ENCODE data around the gene HSPA9. TPM values are rescaled to one million over a fixed set of nuclear protein-coding genes. Genes with fewer than 3 reads are reported as not detected.

The HSPA9 gene
- total RNA-seq, 2 experiments from 2014 or later, result 168 to 183 TPM

DNA sequence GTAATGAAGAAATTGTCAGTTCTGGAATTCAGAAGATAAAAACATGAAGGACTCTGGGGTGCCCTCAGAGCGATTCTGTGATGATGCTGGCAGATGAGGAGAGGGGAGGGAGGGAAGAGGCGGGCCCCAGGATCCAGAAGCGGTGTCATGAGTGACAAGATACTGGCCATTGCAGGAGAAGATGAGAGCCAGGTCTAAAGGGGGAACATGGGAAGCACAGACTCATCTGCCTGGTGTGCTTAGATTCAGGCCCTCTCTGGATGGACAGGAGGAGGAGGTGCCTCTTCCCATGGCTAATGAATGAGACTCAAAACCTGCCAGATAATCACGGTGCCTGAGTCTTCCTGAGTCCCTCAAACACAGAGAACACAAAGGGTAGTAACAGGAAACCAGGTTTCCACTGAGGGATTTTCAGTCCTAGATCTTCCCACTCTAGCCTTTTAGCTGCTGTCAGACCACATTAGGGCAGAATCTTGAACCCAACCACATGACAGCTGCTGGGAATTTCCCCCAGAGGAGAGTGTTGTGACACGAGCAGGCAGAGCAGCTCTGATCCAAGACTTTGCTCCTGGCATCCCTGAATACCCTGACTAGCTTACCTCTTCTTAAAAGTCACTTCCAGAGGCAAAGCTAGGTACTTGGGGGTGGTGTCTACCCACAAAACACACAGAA, 28.2 kb upstream of the HSPA9 start:
- H3K4me3 Mint-ChIP-seq, result no peak overlapping the region
- POLR2A ChIA-PET, result no interaction called here
- H3K27ac Mint-ChIP-seq, result no peak overlapping the region
- H3K27me3 Mint-ChIP-seq, result peaks cover 64% of the 10 kb centered on the region
- no peaks in the 10 kb centered on the region for H3K36me3 Mint-ChIP-seq
- H3K9me3 Mint-ChIP-seq, result no peaks in the 10 kb centered on the region
- H3K4me1 Mint-ChIP-seq, result peaks cover 8% of the 10 kb centered on the region
- ATAC-seq (ENCODE audit: low read depth) (no peak), DNase-seq (no peak)

- Mint-ChIP-seq H3K9me3 (no peaks in the 10 kb centered on the region), H3K36me3 (no peaks in the 10 kb centered on the region), H3K4me3 (no peak overlapping the region), H3K27ac (no peak overlapping the region), H3K4me1 (peaks cover 8% of the 10 kb centered on the region), H3K27me3 (peaks cover 62% of the 10 kb centered on the region)
- POLR2A ChIA-PET, result no interaction called here
- ATAC-seq (ENCODE audit: low read depth), result no peak
- no peak for DNase-seq
Measured at GRCh38 chr5:138602371-138603000, 27.3 kb upstream of the HSPA9 start.

- no peak for ATAC-seq (ENCODE audit: low read depth)
- no peak for DNase-seq
- Mint-ChIP-seq H3K36me3 (no peaks in the 10 kb centered on the region), H3K27me3 (peaks cover 59% of the 10 kb centered on the region), H3K4me3 (no peak overlapping the region), H3K9me3 (no peaks in the 10 kb centered on the region), H3K27ac (no peak overlapping the region), H3K4me1 (peaks cover 8% of the 10 kb centered on the region)
- POLR2A ChIA-PET, result no interaction called here
Measured at GRCh38 chr5:138601444-138601843, 26.2 kb upstream of the HSPA9 start.

DNA sequence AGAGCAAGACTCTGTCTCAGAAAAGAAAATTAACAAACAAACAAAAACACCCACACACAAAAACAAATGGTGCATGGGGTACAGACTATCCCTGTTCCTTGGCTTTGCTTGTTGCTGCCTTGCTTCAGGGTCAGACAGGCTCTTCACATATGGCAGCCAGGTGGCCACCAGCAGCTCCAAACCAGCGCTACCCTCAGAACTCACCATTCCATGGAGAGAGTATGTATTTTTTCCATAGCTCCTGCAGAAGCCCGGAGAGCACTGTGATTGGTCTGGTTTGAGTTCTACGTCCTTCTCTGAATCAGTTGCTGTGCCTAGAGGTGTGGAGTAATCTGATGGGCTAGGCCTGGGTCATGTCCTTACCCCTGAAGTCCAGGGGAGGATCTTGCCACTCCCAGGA, 25.2 kb upstream of the HSPA9 start:
- ATAC-seq (ENCODE audit: low read depth) (no peak), DNase-seq (no peak)
- POLR2A ChIA-PET, result no interaction called here
- Mint-ChIP-seq H3K27me3 (peaks cover 56% of the 10 kb centered on the region), H3K4me3 (no peak overlapping the region), H3K27ac (no peak overlapping the region), H3K4me1 (peaks cover 7% of the 10 kb centered on the region), H3K9me3 (no peaks in the 10 kb centered on the region), H3K36me3 (no peaks in the 10 kb centered on the region)

DNA sequence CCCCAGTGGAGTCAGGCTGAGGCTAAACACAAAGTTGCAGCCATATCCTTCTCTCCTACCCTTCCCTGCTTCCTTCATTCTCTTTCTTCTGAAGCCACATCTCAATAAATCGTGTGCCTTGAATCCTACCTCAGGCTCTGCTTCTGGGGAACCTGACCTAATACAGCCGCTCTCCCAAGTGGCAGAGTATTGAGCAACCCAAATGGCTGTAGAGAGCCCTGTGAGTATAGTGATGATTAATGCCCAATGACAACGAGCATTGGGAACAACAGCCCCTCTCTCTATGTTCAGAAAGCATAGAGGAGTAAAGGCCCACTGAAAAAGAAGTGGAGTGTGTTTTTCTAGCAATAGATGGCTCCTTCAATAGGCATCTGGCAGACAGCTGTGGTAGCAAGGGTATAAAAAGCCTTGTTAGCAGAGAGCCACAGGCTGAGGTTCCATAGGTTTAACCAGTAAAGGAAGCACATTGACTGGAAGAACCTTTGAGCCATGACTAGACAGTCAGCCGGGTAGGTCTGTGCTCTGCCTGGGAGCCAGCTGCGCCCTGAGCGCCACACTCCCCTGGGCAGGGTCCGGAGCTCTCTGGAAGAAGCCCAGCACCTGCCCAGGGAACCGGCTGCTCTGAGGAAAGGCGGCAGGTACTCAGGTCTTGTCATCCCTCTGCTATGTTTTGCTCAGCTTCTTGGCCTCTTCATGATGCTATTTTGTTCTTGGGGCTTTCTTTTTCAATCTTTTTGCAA, 22.6 kb upstream of the HSPA9 start:
- DNase-seq (no peak), ATAC-seq (ENCODE audit: low read depth) (no peak)
- Mint-ChIP-seq H3K4me1 (no peaks in the 10 kb centered on the region), H3K4me3 (no peak overlapping the region), H3K27ac (no peak overlapping the region), H3K9me3 (no peaks in the 10 kb centered on the region), H3K36me3 (no peaks in the 10 kb centered on the region), H3K27me3 (peaks cover 45% of the 10 kb centered on the region)
- POLR2A ChIA-PET, result no interaction called here

- ATAC-seq (ENCODE audit: low read depth), result no peak
- Mint-ChIP-seq H3K27ac (no peak overlapping the region), H3K4me3 (no peak overlapping the region), H3K36me3 (no peaks in the 10 kb centered on the region), H3K4me1 (no peaks in the 10 kb centered on the region), H3K9me3 (no peaks in the 10 kb centered on the region), H3K27me3 (peaks cover 48% of the 10 kb centered on the region)
- POLR2A ChIA-PET, result no interaction called here
- DNase-seq, result no peak
Measured at GRCh38 chr5:138596105-138596881, 21.1 kb upstream of the HSPA9 start.

- POLR2A ChIA-PET, result no interaction called here
- H3K36me3 Mint-ChIP-seq, result no peaks in the 10 kb centered on the region
- H3K4me1 Mint-ChIP-seq, result no peaks in the 10 kb centered on the region
- no peak overlapping the region for H3K27ac Mint-ChIP-seq
- DNase-seq (no peak), ATAC-seq (ENCODE audit: low read depth) (no peak)
- no peaks in the 10 kb centered on the region for H3K9me3 Mint-ChIP-seq
- no peak overlapping the region for H3K4me3 Mint-ChIP-seq
- peaks cover 38% of the 10 kb centered on the region for H3K27me3 Mint-ChIP-seq
Measured at GRCh38 chr5:138595180-138595795, 20.1 kb upstream of the HSPA9 start.

- Mint-ChIP-seq H3K4me1 (no peaks in the 10 kb centered on the region), H3K4me3 (no peak overlapping the region), H3K36me3 (no peaks in the 10 kb centered on the region), H3K9me3 (no peaks in the 10 kb centered on the region), H3K27me3 (peaks cover 32% of the 10 kb centered on the region), H3K27ac (no peak overlapping the region)
- DNase-seq (no peak), ATAC-seq (ENCODE audit: low read depth) (no peak)
- POLR2A ChIA-PET, result no interaction called here
Measured at GRCh38 chr5:138594305-138595058, 19.3 kb upstream of the HSPA9 start.

GRCh38 chr5:138588013-138588788, 13.0 kb upstream of the HSPA9 start:
- no peak for ATAC-seq (ENCODE audit: low read depth)
- no peak overlapping the region for H3K4me3 Mint-ChIP-seq
- no peak for DNase-seq
- peaks cover 31% of the 10 kb centered on the region for H3K27me3 Mint-ChIP-seq
- no peaks in the 10 kb centered on the region for H3K4me1 Mint-ChIP-seq
- H3K27ac Mint-ChIP-seq, result no peak overlapping the region
- H3K36me3 Mint-ChIP-seq, result no peaks in the 10 kb centered on the region
- no peaks in the 10 kb centered on the region for H3K9me3 Mint-ChIP-seq
- POLR2A ChIA-PET, result no interaction called here

GRCh38 chr5:138585157-138585556, 10.0 kb upstream of the HSPA9 start:
- no peak for DNase-seq
- ATAC-seq (ENCODE audit: low read depth), result no peak
- H3K9me3 Mint-ChIP-seq, result no peaks in the 10 kb centered on the region
- H3K4me1 Mint-ChIP-seq, result no peaks in the 10 kb centered on the region
- peaks cover 28% of the 10 kb centered on the region for H3K27me3 Mint-ChIP-seq
- H3K4me3 Mint-ChIP-seq, result no peak overlapping the region
- H3K36me3 Mint-ChIP-seq, result no peaks in the 10 kb centered on the region
- POLR2A ChIA-PET, result interaction anchor here (1.7 kb wide), 1 partner anchor 10 kb away, joined by 6 read pairs; the partner anchor contains the start of gene HSPA9
- no peak overlapping the region for H3K27ac Mint-ChIP-seq

DNA sequence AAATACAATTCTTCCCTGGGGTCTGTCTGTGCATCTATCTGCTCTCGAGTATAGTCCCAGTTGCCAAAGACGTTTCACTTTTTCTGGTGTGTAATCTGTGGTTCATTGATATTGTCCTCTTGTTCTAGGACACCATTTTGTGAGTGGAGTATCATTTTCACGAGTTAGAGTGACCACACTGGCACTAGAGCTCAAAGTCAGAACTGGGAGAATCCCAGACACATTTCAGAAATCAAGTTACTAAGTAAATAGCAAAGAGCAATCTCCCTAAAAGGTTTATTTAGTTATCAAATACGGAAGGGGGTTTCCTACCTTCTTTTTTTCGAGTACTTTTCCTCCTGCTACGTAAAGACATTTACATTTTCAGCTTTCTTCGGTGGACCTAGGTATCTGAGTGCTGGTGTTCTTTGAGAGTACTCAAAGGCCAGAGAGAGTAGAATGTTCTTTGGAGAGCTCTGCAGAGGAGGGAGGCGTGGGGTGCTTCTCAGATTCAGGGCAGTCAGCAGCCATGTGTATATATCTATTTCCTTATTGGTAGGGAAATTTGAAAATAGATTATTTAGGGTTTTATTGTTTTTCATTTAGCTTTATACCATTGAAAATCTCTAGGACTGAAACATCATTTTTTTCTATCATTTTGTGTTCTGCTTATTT, 8.9 kb upstream of the HSPA9 start:
- H3K27me3 Mint-ChIP-seq, result peaks cover 28% of the 10 kb centered on the region
- H3K27ac Mint-ChIP-seq, result no peak overlapping the region
- H3K36me3 Mint-ChIP-seq, result no peaks in the 10 kb centered on the region
- H3K4me1 Mint-ChIP-seq, result peaks cover 3% of the 10 kb centered on the region
- no peak for DNase-seq
- no peak for ATAC-seq (ENCODE audit: low read depth)
- POLR2A ChIA-PET, result interaction anchor here (0.8 kb wide), 1 partner anchor 172 kb away, joined by 5 read pairs; no protein-coding TSS in a partner anchor
- H3K9me3 Mint-ChIP-seq, result no peaks in the 10 kb centered on the region
- no peak overlapping the region for H3K4me3 Mint-ChIP-seq

GRCh38 chr5:138582959-138583358, 7.8 kb upstream of the HSPA9 start:
- DNase-seq, result no peak

More at GRCh38 chr5:138582959-138583358, 7.8 kb upstream of the HSPA9 start:
- no peak overlapping the region for H3K27ac Mint-ChIP-seq
- POLR2A ChIA-PET, result no interaction called here
- peaks cover 24% of the 10 kb centered on the region for H3K27me3 Mint-ChIP-seq
- H3K4me3 Mint-ChIP-seq, result no peak overlapping the region
- peaks cover 3% of the 10 kb centered on the region for H3K4me1 Mint-ChIP-seq
- ATAC-seq (ENCODE audit: low read depth), result no peak
- no peaks in the 10 kb centered on the region for H3K9me3 Mint-ChIP-seq
- no peaks in the 10 kb centered on the region for H3K36me3 Mint-ChIP-seq
